ENCODE results near the gene NDUFAB1. TPM values are rescaled to one million over a fixed set of nuclear protein-coding genes. Genes with fewer than 3 reads are reported as not detected.

The NDUFAB1 gene
- total and polyA plus RNA-seq, 2 of the 13 experiments (the other 11 are each of a cell fraction or from before 2014, with no cell fraction given): 221 to 601 TPM

DNA sequence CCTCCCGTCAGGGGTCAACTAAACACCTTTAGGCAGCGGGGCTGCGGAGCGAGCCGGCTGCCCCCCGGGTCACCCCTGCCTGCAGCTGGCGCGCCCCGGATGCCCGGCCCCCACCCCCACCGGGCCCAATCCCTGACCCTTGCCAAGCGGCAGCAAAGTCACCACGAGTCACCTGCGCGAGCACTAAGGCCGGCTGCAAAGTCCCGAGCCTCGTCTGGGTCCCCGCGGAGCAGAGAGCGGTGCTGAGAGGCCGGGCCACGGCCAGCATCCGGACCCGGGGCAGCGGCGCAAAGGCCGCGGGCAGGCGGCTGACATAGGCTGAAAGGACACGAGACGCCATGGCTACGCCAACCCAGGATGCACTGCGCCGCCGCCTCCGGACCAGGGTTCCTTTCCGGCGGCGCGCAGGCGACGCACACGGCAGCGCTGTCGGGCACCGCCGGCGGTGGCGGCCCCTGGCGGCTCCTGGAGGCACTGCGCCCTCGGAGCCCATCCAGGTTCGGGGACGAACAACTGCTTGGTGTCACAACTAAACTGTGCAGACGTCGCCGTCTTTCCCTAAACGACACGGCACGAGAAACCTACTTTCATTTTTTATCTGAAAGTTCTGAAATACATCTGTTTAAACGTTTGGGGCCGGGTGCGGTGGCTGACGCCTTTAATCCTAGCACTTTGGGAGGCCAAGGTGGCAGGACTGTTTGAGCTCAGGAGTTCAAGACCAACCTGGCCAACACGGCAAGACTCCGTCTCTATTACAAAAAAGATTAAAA lies at the start of gene NDUFAB1 (continued):
- TF ChIP-seq, protein P1, sequence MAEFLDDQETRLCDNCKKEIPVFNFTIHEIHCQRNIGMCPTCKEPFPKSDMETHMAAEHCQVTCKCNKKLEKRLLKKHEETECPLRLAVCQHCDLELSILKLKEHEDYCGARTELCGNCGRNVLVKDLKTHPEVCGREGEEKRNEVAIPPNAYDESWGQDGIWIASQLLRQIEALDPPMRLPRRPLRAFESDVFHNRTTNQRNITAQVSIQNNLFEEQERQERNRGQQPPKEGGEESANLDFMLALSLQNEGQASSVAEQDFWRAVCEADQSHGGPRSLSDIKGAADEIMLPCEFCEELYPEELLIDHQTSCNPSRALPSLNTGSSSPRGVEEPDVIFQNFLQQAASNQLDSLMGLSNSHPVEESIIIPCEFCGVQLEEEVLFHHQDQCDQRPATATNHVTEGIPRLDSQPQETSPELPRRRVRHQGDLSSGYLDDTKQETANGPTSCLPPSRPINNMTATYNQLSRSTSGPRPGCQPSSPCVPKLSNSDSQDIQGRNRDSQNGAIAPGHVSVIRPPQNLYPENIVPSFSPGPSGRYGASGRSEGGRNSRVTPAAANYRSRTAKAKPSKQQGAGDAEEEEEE (CRISPR knock-in tag; IDR thresholded peaks at IDR 0.05; ENCODE audit: borderline replicate concordance): no peak
- TF ChIP-seq, protein P2, sequence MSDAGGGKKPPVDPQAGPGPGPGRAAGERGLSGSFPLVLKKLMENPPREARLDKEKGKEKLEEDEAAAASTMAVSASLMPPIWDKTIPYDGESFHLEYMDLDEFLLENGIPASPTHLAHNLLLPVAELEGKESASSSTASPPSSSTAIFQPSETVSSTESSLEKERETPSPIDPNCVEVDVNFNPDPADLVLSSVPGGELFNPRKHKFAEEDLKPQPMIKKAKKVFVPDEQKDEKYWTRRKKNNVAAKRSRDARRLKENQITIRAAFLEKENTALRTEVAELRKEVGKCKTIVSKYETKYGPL (CRISPR knock-in tag; IDR thresholded peaks at IDR 0.05): peak; percentile 89
- TF ChIP-seq PPARG (CRISPR knock-in tag; conservative IDR thresholded peaks at IDR 0.05) (peak; percentile 82), GLI4 (CRISPR knock-in tag; IDR thresholded peaks at IDR 0.05; ENCODE audit: borderline replicate concordance) (peak; percentile 89; the same call in 1 of the 2 replicates), ZNF761 (CRISPR knock-in tag; conservative IDR thresholded peaks at IDR 0.05) (no peak; the same call in 1 of the 2 replicates), MYNN (CRISPR knock-in tag; IDR thresholded peaks at IDR 0.05; ENCODE audit: low read depth) (peak; percentile 74; the same call in 1 of the 2 replicates), ZNF891 (CRISPR knock-in tag; IDR thresholded peaks at IDR 0.05) (peak; percentile 97; the same call in 1 of the 2 replicates), BRCA1 (CRISPR knock-in tag; IDR thresholded peaks at IDR 0.05) (peak; percentile 79; the same call in 1 of the 2 replicates), ZNF180 (CRISPR knock-in tag; IDR thresholded peaks at IDR 0.05; ENCODE audit: borderline replicate concordance, low read depth) (0 out of 2 replicates have a peak, but pooled peaks have one; percentile 80), FOXM1 (CRISPR knock-in tag; IDR thresholded peaks at IDR 0.05) (peak; percentile 84), ZNF674 (CRISPR knock-in tag; IDR thresholded peaks at IDR 0.05; ENCODE audit: low read depth) (peak; percentile 89; the same call in 1 of the 2 replicates), ZNF501 (CRISPR knock-in tag; IDR thresholded peaks at IDR 0.05) (peak; percentile 85), ZNF572 (CRISPR knock-in tag; IDR thresholded peaks at IDR 0.05) (no peak), ZNF160 (CRISPR knock-in tag; IDR thresholded peaks at IDR 0.05) (peak; percentile 95)
- TF ChIP-seq, protein P3, sequence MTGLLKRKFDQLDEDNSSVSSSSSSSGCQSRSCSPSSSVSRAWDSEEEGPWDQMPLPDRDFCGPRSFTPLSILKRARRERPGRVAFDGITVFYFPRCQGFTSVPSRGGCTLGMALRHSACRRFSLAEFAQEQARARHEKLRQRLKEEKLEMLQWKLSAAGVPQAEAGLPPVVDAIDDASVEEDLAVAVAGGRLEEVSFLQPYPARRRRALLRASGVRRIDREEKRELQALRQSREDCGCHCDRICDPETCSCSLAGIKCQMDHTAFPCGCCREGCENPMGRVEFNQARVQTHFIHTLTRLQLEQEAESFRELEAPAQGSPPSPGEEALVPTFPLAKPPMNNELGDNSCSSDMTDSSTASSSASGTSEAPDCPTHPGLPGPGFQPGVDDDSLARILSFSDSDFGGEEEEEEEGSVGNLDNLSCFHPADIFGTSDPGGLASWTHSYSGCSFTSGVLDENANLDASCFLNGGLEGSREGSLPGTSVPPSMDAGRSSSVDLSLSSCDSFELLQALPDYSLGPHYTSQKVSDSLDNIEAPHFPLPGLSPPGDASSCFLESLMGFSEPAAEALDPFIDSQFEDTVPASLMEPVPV (CRISPR knock-in tag; IDR thresholded peaks at IDR 0.05): peak; percentile 96
- TF ChIP-seq, protein P4, sequence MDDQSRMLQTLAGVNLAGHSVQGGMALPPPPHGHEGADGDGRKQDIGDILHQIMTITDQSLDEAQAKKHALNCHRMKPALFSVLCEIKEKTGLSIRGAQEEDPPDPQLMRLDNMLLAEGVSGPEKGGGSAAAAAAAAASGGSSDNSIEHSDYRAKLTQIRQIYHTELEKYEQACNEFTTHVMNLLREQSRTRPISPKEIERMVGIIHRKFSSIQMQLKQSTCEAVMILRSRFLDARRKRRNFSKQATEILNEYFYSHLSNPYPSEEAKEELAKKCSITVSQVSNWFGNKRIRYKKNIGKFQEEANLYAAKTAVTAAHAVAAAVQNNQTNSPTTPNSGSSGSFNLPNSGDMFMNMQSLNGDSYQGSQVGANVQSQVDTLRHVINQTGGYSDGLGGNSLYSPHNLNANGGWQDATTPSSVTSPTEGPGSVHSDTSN (CRISPR knock-in tag; IDR thresholded peaks at IDR 0.05; ENCODE audit: borderline replicate concordance): no peak; the same call in 1 of the 2 replicates
- TF ChIP-seq, protein P5, sequence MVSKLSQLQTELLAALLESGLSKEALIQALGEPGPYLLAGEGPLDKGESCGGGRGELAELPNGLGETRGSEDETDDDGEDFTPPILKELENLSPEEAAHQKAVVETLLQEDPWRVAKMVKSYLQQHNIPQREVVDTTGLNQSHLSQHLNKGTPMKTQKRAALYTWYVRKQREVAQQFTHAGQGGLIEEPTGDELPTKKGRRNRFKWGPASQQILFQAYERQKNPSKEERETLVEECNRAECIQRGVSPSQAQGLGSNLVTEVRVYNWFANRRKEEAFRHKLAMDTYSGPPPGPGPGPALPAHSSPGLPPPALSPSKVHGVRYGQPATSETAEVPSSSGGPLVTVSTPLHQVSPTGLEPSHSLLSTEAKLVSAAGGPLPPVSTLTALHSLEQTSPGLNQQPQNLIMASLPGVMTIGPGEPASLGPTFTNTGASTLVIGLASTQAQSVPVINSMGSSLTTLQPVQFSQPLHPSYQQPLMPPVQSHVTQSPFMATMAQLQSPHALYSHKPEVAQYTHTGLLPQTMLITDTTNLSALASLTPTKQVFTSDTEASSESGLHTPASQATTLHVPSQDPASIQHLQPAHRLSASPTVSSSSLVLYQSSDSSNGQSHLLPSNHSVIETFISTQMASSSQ (IDR thresholded peaks at IDR 0.05; ENCODE audit: low read depth): no peak
- TF ChIP-seq, protein P5 (CRISPR knock-in tag; IDR thresholded peaks at IDR 0.05; ENCODE audit: borderline replicate concordance): peak; percentile 84; the same call in 1 of the 2 replicates

Data from HepG2 (cell line).